A549 (cell line): ENCODE results near the gene STIM2. TPM values are rescaled to one million over a fixed set of nuclear protein-coding genes. Genes with fewer than 3 reads are reported as not detected.

Experiments used
- ATAC-seq, 2 experiments: fragments of 200-7000 bp in 1 of 2; fragments of >200 bp in 1 of 2; cut with Nextera tagmentation in 1 of 2; cut with Tn5 transposase in 1 of 2; 3 replicates each; pipeline versions ENCODE4 v1.8.0 to v1.9.1; 2018 to 2020; ENCODE audit warnings: mild to moderate bottlenecking in 1 of 2, moderate library complexity in 1 of 2
- CTCF ChIA-PET: fragments of 300-600 bp; sonication (Branson Sonifier 250); formaldehyde crosslinking; extraction: SDS; loops from one replicate; lab custom pipeline; 2021; ENCODE audit warnings: antibody characterized with exemption, inconsistent platforms; lab: Yijun Ruan, JAX
- POLR2A ChIA-PET: fragments of 350-600 bp; formaldehyde crosslinking; extraction: SDS; loops from one replicate; lab custom pipeline; 2021; ENCODE audit warnings: antibody characterized with exemption, inconsistent platforms; lab: Yijun Ruan, JAX
- DNase-seq, 2 experiments: peaks; one replicate each; pipeline versions ENCODE4 v3.0.0 to v3.0.0-alpha.2; 2011 to 2016; ENCODE audit warnings: low read depth in 1 of 2, low spot score in 1 of 2
- FAIRE-seq: peaks from 2 replicates; lab custom pipeline; 2011; peaks lifted over from hg19 to GRCh38; lab: Jason Lieb, UNC
- H3K27ac ChIP-seq, 2 experiments: fragments of >200 bp; sonication (Bioruptor Twin); formaldehyde crosslinking; 3 replicates each; pipeline ENCODE4 v1.5.1; 2016 to 2017
- H3K4me1 ChIP-seq: fragments of >200 bp; sonication (Bioruptor Twin); formaldehyde crosslinking; 3 replicates; pipeline ENCODE4 v1.6.1; 2016
- H3K4me2 ChIP-seq: fragments of >200 bp; sonication (Bioruptor Twin); formaldehyde crosslinking; 3 replicates; pipeline ENCODE4 v1.6.1; 2016
- H3K4me3 ChIP-seq: fragments of >200 bp; sonication (Bioruptor Twin); formaldehyde crosslinking; 3 replicates; pipeline ENCODE4 v1.5.1; 2016
- H3K9me3 ChIP-seq: fragments of >200 bp; sonication (Bioruptor Twin); formaldehyde crosslinking; 3 replicates; pipeline ENCODE4 v1.6.1; 2016
- CBX8 ChIP-seq: fragments of 200-600 bp; sonication (generic); IDR thresholded peaks from 2 replicates; pipeline ENCODE4 v1.6.1; 2016
- CEBPB ChIP-seq, 2 experiments: fragments of >200 bp in 1 of 2; sonication (Bioruptor Twin) in 1 of 2; formaldehyde crosslinking in 1 of 2; IDR thresholded peaks; 2 replicates each; pipeline ENCODE4 v1.6.1; 2012 to 2016
- EHF ChIP-seq: fragments of 250-450 bp; sonication (Bioruptor Pico); IDR thresholded peaks from 2 replicates; pipeline ENCODE4 v1.5.0; 2020; ENCODE audit warnings: mild to moderate bottlenecking
- ESRRA ChIP-seq: fragments of 150-350 bp; IDR thresholded peaks from 2 replicates; pipeline ENCODE4 v1.6.1; 2014; ENCODE audit warnings: mild to moderate bottlenecking, low read length, borderline replicate concordance
- GATA3 ChIP-seq: IDR thresholded peaks from 2 replicates; pipeline ENCODE4 v1.6.1; 2012; ENCODE audit warnings: borderline replicate concordance
- HMGXB4 ChIP-seq: fragments of 250-450 bp; sonication (Bioruptor Pico); IDR thresholded peaks from 2 replicates; pipeline ENCODE4 v1.5.0; 2021; ENCODE audit warnings: mild to moderate bottlenecking, moderate library complexity, borderline replicate concordance
- HOXB13 ChIP-seq: fragments of 250-450 bp; sonication (Bioruptor Pico); IDR thresholded peaks from 2 replicates; pipeline ENCODE4 v1.5.0; 2020; ENCODE audit warnings: low read depth, mild to moderate bottlenecking, moderate library complexity
- JUN ChIP-seq, 2 experiments: fragments of >200 bp; sonication (Bioruptor Twin); formaldehyde crosslinking; IDR thresholded peaks; 2 replicates in 1 of 2; 3 replicates in 1 of 2; pipeline ENCODE4 v1.6.1; 2016 to 2017
- KDM1A ChIP-seq: fragments of 200-600 bp; sonication (generic); IDR thresholded peaks from 2 replicates; pipeline ENCODE4 v1.6.1; 2016; ENCODE audit warnings: low read depth, mild to moderate bottlenecking
- MAZ ChIP-seq: fragments of 150-350 bp; IDR thresholded peaks from 2 replicates; pipeline ENCODE4 v1.6.1; 2014; ENCODE audit warnings: antibody characterized with exemption, low read depth, low read length, borderline replicate concordance
- MYC ChIP-seq: IDR thresholded peaks from 2 replicates; pipeline ENCODE4 v1.6.1; 2012; ENCODE audit warnings: mild to moderate bottlenecking, inconsistent platforms, low read length, improper control_type of control experiment, borderline replicate concordance
- NPAS2 ChIP-seq: fragments of 250-450 bp; sonication (Bioruptor Pico); IDR thresholded peaks from 2 replicates; pipeline ENCODE4 v1.8.0; 2022; ENCODE audit warnings: mild to moderate bottlenecking, moderate library complexity, borderline replicate concordance
- POLR2A ChIP-seq: IDR thresholded peaks from 2 replicates; pipeline ENCODE4 v1.6.1; 2012; ENCODE audit warnings: mild to moderate bottlenecking, low read length
- POLR2AphosphoS2 ChIP-seq: conservative IDR thresholded peaks from 2 replicates; pipeline ENCODE4 v1.6.1; 2012; ENCODE audit warnings: low read length, improper control_type of control experiment, inconsistent platforms
- RARB ChIP-seq: fragments of 250-450 bp; sonication (Bioruptor Pico); IDR thresholded peaks from 2 replicates; pipeline ENCODE4 v1.8.0; 2021; ENCODE audit warnings: mild to moderate bottlenecking, moderate library complexity
- SREBF2 ChIP-seq: fragments of 450-650 bp; IDR thresholded peaks from 2 replicates; pipeline ENCODE4 v1.6.1; 2014; ENCODE audit warnings: mild to moderate bottlenecking, moderate library complexity
- TP53 ChIP-seq: fragments of 250-450 bp; sonication (Bioruptor Pico); IDR thresholded peaks from 2 replicates; pipeline ENCODE4 v1.5.0; 2021; ENCODE audit warnings: mild to moderate bottlenecking, moderate library complexity
- ZFP36 ChIP-seq: fragments of 450-650 bp; IDR thresholded peaks from 2 replicates; pipeline ENCODE4 v1.6.1; 2014; ENCODE audit warnings: borderline replicate concordance; ENCODE audit not compliant: partially characterized antibody
- ZSCAN20 ChIP-seq: fragments of 250-450 bp; sonication (Bioruptor Pico); IDR thresholded peaks from 2 replicates; pipeline ENCODE4 v1.8.0; 2022; ENCODE audit warnings: mild to moderate bottlenecking, moderate library complexity
- WGBS: methylation state at CpG from one replicate; pipeline ENCODE4 v1.1.6; 2017; ENCODE audit errors: missing lambda C conversion rate; 5-methylcytosine and 5-hydroxymethylcytosine counted together
- polyA plus RNA-seq, 4 experiments: library from polyadenylated mRNA; depleted of rRNA in 3 of 4; stranded (reverse); fragments of >200 nt; fragmentation: RNase III in 1 of 4; extraction: RNeasy Plus Mini Kit Qiagen cat#74134 plus additional on column Dnase treatment in 1 of 4; gene quantifications; 2 replicates in 3 of 4; 3 replicates in 1 of 4; pipeline ENCODE4 v1.2.3, GENCODE V29; 2011 to 2017
- TF ChIP-seq, protein P1 (sequence below): IDR thresholded peaks from 2 replicates; pipeline ENCODE4 v1.6.1; 2012

Gene STIM2
- polyA plus RNA-seq, 2 of the 4 experiments (the other 2 are of a cell fraction) = 13.6 to 20.6 TPM

GRCh38 chr4:26942871-26943270, 82.2 kb downstream of the STIM2 start:
- Histone ChIP-seq H3K27ac (no peak overlapping the region), H3K4me3 (no peak overlapping the region), H3K4me2 (no peak overlapping the region), H3K9me3 (no peaks in the 10 kb centered on the region), H3K4me1 (no peaks in the 10 kb centered on the region)
- WGBS = 84% methylated on average over 2 of the region's 2 CpGs
- ChIA-PET POLR2A (no interaction called here), CTCF (no interaction called here)
- FAIRE-seq (no peak), DNase-seq (no peak), ATAC-seq (no peak)
- TF ChIP-seq POLR2A = no peak
- TF ChIP-seq SREBF2 = no peak
- TF ChIP-seq HMGXB4 (CRISPR knock-in tag) = no peak
- TF ChIP-seq GATA3 = no peak
- no peak for TF ChIP-seq TP53 (CRISPR knock-in tag)
- TF ChIP-seq RARB (CRISPR knock-in tag) = no peak
- no peak for TF ChIP-seq MAZ
- no peak for TF ChIP-seq EHF (CRISPR knock-in tag)
- no peak for TF ChIP-seq ESRRA
- no peak for TF ChIP-seq JUN (IDR thresholded peaks at IDR 0.05)

DNA sequence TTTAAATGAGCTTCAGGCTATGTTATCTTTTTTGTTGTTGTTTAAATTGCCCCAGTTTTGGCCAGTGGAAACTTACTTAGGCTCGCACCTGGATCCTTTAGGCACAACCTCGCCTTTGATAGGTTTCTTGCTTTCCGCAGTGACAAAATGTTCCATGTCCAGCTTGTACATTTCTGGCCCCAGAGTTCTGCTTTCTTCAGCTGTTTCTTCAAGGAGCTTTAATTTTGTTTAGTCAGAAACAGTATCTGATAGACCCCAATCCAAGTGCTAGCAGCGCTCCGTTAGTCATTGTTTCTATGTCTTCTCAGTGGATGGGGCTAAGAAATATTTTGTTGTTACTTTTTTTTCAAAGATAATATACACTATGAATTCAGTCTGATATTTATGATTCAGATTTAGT, 82.8 kb downstream of the STIM2 start:
- 81% methylated on average over 5 of the region's 5 CpGs for WGBS
- H3K4me2 ChIP-seq = no peak overlapping the region
- no peak for ATAC-seq
- no peak overlapping the region for H3K4me3 ChIP-seq
- FAIRE-seq = no peak
- no peak for DNase-seq
- H3K9me3 ChIP-seq = no peaks in the 10 kb centered on the region
- no peak for TF ChIP-seq ESRRA
- H3K27ac ChIP-seq = no peak overlapping the region
- H3K4me1 ChIP-seq = no peaks in the 10 kb centered on the region
- ChIA-PET POLR2A (no interaction called here), CTCF (no interaction called here)

GRCh38 chr4:26945794-26946193, 85.2 kb downstream of the STIM2 start:
- no peak overlapping the region for H3K4me3 ChIP-seq
- no peak overlapping the region for H3K4me2 ChIP-seq
- ChIA-PET POLR2A (no interaction called here), CTCF (no interaction called here)
- WGBS = 93% methylated on average over 2 of the region's 2 CpGs
- DNase-seq (no peak), ATAC-seq (no peak), FAIRE-seq (no peak)
- H3K9me3 ChIP-seq = no peaks in the 10 kb centered on the region
- no peak for TF ChIP-seq CBX8
- TF ChIP-seq KDM1A = no peak
- TF ChIP-seq ZFP36 = no peak
- no peak for TF ChIP-seq NPAS2 (CRISPR knock-in tag)
- no peak for TF ChIP-seq POLR2AphosphoS2
- H3K27ac ChIP-seq = no peak overlapping the region
- H3K4me1 ChIP-seq = no peaks in the 10 kb centered on the region

- TF ChIP-seq MYC (no peak), MAZ (no peak), ZSCAN20 (CRISPR knock-in tag) (no peak), CEBPB (IDR thresholded peaks at IDR 0.05) (no peak), HOXB13 (CRISPR knock-in tag) (no peak), CBX8 (no peak)
- TF ChIP-seq, protein P1, sequence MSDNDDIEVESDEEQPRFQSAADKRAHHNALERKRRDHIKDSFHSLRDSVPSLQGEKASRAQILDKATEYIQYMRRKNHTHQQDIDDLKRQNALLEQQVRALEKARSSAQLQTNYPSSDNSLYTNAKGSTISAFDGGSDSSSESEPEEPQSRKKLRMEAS = no peak
- Histone ChIP-seq H3K9me3 (no peaks in the 10 kb centered on the region), H3K27ac (no peak overlapping the region), H3K4me1 (no peaks in the 10 kb centered on the region), H3K4me2 (no peak overlapping the region), H3K4me3 (no peak overlapping the region)
- 83% methylated on average over 8 of the region's 8 CpGs for WGBS
- FAIRE-seq (no peak), DNase-seq (no peak), ATAC-seq (no peak)
- ChIA-PET POLR2A (no interaction called here), CTCF (no interaction called here)
Observed at GRCh38 chr4:26947318-26947717, 86.7 kb downstream of the STIM2 start.
